Stimulated activated CD4-positive, alpha-beta T cell treated with anti-CD3 and anti-CD28 coated beads, Interleukin-15, amount 100 ng/mL, for 1 hour (primary cell): ENCODE results near the gene KLHL17.
A peak's percentile ranks its signal among the peaks of the same experiment; 100 is the strongest.

Experiments
- DNase-seq, 2 donors: peaks; one replicate each; pipeline ENCODE4 v3.0.0-alpha.2; 2020; ENCODE audit warnings: low read depth in 1 of 2, low spot score in 1 of 2

Gene KLHL17

DNA sequence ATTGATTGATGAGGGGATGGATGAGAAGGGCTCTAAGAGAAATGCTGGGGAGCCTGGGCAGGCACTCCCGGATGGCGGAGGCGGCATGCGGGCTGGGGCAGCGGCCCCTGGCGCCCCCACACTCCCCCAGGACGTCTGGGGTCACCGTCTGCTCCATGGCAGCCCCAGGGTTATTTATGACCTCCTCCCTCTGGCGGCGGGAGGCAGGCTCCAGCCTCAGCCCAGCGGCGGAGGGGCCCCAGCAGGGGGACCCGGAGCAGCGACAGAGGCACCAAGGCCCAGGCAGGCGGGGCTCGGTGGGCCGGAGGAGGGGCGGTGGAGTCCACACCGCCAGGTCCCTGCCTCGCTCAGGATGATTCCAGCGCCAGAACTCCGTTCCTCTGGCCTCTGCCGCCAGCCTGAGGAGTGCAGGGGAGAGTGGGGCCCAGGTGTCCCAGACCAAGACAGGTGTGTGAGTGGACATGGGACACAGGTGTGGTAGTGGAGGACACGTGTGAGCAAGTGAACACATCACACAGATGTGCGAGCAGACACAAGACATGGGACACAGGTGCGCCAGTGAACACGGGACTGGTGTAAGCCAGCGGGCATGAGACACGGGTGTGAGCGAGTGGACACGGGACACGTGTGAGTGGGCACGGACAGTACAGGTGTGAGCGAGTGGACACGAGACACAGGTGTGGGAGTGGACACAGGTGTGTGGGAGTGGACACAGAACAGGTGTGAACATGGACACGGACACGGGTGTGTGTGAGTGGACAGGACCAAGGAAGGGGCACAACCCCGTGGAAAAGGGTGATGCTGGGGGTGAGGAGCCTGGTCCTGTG lies 39.2 kb upstream of the KLHL17 start:
- no peak for DNase-seq

DNA sequence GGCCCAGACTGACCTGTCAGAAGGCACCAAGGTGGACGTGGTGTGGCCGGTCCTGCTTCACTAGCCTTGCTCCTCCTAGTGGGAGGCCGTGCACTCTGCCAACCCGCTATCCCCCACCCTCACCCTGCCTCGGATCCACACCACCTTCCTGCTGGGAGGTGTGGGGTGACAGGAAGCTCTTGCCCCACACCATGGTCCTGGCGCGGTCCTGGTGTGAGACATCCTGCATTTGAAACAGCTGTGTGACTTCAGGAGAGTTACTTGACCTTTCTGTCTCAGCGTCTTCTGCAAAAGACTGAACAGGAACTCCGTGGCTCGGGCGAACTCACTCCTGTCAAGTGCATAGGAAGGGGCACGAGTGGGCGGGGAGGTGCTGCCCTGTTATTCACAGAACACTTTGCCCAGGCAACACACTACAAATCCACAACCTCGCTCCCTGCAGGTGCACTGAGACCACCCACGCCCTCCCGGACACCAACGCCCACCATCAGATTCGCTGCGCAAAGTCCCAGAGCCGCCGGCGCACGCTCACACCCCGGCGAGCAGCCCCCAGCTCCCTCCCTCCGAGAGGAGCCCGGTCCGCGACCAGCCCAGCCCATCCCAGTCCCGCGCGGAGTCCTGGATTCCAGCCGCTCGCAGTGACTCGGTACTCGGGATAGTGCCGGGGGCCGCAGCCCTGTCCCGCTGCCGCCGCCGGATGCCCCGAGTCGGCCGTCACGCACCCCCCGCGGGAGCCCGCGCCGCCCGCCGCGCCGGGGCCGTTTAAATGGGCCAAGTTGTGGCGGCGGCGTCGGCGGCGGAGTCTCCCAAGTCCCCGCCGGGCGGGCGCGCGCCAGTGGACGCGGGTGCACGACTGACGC lies 37.0 kb upstream of the KLHL17 start, which contains the start of gene SAMD11:
Gene SAMD11 (plus strand): TSS at position 793 of the 860 bp plus-strand sequence. CDS start 509 bp downstream, outside the sequence.
- peak; percentile 44 to 58 for DNase-seq

DNA sequence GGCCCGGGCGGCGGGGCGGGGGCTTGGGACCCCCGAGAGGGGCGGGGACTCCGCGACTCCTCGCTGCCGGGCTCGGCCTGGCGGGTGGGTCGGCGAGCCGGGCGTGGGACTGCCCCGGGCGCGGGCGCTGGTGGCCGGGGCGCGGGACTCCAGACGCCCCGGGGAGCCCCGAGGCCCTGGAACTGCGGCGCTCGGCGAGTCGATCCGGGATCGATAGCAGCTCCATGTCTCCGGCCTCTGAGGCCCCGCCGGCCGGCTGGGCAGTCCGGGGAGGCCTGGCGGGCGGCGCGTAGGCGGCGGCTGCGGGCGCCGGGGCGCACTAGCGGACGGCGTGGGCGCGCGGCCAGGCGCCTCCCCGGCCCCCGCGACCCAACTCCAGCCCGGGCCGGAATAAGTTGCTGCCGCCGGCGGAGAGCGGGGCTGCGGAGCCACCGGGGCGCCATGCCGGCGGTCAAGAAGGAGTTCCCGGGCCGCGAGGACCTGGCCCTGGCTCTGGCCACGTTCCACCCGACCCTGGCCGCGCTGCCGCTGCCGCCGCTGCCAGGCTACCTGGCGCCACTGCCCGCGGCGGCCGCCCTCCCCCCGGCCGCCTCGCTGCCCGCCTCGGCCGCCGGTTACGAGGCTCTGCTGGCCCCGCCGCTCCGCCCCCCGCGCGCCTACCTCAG lies 36.3 kb upstream of the KLHL17 start:
- DNase-seq: no peak

GRCh38 chr1:924656-925560 lies 35.5 kb upstream of the KLHL17 start:
- DNase-seq: no peak

DNA sequence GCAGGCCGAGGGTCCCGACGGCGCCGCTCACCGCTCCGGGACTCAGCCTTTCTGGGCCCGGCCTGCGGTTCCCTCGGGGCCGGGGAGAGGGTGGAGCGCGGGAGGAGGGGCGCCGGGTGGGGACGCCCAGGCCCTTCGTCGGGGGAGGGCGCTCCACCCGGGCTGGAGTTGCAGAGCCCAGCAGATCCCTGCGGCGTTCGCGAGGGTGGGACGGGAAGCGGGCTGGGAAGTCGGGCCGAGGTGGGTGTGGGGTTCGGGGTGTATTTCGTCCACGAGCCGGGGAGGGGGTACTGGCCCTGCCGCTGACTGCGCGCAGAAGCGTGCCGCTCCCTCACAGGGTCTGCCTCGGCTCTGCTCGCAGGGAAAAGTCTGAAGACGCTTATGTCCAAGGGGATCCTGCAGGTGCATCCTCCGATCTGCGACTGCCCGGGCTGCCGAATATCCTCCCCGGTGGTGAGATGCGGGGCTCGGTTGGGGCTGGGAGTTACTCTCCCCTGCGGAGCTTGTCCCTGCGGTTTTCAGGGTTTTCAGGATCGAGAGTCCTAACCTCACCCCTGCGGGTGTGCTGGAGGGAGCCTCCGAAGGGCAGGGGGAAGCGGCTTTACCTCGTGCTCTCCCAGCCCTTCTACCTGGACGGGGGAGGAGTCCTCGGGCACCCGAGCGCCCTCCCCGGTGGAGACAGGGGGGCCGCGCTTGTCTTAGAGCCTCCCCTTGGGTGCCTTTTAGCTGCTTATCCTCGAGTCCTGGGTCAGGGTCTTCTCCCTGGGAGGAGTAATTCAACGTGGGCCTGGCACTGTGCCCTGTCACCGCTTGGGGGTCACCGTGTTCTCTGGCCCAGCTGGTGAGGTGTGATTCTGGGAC lies 34.6 kb upstream of the KLHL17 start:
- no peak for DNase-seq

- no peak for DNase-seq
Observed at GRCh38 chr1:927234-927633, 33.1 kb upstream of the KLHL17 start.

GRCh38 chr1:927748-928147 lies 32.6 kb upstream of the KLHL17 start:
- DNase-seq: no peak

GRCh38 chr1:928825-929661 lies 31.3 kb upstream of the KLHL17 start:
- no peak for DNase-seq

DNA sequence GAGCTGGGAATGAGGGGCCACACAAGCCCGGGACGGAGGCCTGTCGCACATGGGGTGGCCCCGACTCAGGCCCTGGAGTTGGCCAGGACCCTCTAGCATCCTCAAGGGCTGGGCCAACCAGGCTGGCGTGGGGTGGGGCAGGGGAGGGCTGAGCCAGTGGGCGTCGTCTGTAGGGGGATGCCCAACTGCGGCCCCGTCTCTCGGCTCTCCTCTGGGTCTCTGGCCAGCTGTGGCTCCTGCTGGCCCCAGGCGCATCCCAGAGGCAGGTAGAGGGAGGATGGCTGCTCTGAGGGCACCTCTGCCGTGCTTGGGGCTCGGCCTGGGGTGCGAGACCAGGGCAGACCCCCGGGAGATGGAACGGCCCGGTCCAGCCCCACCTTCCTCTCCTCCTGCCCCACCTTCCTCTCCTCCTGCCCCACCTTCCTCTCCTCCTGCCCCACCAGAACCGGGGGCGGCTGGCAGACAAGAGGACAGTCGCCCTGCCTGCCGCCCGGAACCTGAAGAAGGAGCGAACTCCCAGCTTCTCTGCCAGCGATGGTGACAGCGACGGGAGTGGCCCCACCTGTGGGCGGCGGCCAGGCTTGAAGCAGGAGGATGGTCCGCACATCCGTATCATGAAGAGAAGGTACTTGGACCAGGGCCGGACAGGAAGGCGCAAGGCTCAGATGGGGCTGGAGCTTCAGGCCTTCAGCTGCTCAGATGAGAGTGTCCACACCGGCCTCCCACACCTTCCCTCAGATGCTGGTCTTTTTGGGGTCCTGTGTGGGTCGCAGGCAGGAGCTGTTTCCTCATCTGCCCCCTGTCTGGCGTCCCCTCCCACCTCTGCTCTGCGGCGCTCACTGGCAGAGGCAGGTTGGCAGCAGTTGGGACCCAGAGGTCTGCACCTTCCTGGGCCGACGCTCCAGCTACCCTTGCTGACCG lies 30.4 kb upstream of the KLHL17 start:
- DNase-seq: no peak

GRCh38 chr1:930633-931138 lies 29.7 kb upstream of the KLHL17 start:
- DNase-seq: no peak

GRCh38 chr1:931380-932172 lies 28.8 kb upstream of the KLHL17 start:
- no peak for DNase-seq

- DNase-seq: no peak
Observed at GRCh38 chr1:932173-932510, 28.2 kb upstream of the KLHL17 start.

DNA sequence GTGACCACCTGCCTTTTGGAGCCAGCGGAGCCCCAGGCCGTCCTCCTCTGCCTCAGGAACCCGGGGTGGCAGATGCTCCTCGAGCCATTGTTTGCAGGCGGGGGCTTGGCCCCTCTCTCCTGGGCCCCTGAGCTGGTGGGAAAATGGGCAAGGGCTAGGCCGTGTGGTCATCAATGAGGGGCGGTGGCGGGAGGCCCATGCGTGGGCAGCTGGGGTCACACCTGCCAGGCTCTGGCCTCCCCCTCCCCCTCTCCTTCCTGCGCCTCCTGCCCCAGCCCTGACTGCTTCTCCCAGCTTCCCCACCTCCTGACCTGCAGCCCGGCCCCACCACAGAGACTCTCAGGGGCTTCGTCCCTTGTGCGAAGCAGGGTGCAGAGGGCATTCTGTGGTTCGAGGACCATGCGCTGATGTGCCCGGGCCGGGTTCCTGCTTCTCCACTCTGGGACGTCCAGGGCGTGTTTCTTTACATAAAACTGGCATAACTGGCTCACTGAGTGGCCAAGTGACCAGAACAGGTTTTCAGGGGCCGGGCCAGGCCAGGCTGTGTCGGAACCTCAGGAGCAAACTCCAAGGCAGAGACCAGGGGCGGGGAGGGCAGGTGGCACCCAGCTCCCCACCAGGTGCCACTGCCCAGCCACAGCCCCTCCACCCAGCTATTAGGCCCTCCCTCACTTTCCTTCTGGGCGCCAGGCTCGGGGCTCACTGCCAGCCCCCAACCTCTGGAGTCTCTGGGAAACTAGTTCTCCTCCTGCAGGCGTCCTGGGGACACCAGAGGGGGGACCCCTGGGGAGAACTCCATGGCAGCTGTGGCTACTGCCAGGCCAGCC lies 27.4 kb upstream of the KLHL17 start:
- no peak for DNase-seq

- DNase-seq: no peak
Observed at GRCh38 chr1:933603-933940, 26.8 kb upstream of the KLHL17 start.

DNA sequence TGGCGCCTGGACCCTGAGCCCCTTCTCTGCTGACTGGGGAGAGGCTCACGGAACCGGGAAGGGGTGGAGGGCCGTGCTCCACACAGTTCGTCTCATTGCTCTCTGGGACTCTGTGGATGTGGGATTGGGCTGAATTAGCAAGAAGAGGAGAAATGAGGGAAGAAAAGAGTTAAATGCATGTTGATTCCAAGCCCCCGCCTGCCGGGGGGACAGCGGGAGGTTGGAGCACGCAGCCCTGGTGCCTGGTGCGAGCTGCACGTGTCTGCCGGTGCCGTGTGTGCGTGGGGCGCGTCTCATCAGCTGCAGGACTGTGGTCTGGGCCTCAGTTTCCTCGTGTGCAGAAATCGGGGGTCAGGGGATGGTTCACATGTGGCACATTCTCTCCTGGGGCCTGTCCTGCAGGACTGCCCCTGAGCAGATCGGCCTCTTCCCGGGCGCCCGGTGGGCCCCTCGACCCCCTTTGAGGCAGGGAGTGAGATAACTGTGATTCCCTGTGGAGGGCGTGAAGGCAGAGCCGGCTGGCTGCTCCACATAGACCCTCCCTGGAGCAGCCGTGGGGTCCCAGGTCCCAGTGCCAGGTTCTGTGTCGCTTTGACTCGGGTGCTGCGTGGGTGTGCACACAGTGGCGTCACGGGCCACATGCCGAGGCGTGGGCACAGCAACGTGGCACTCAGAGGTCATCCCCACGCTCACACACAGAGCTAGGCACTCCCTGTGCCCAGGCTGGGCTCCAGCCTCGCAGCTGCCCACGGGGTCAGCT lies 25.2 kb upstream of the KLHL17 start:
- DNase-seq: no peak
